Neural progenitor cell (in vitro differentiated cells): ENCODE results near the gene ZMYND8. TPM values are rescaled to one million over a fixed set of nuclear protein-coding genes. Genes with fewer than 3 reads are reported as not detected.

Source experiments
- DNase-seq: peaks from one replicate; pipeline ENCODE4 v3.0.0-alpha.2; 2016; ENCODE audit warnings: low spot score
- H2AFZ ChIP-seq: fragments of 200-600 bp; sonication (generic); replicated peaks from 2 replicates; pipeline ENCODE4 v1.6.1; 2016; ENCODE audit warnings: antibody characterized with exemption
- H3F3A ChIP-seq: fragments of 200-600 bp; sonication (generic); 2 replicates; pipeline ENCODE4 v1.6.1; 2016; ENCODE audit warnings: antibody characterized with exemption, low read depth
- H3K27ac ChIP-seq: fragments of 200-600 bp; sonication (generic); 2 replicates; pipeline ENCODE4 v1.5.1; 2016; ENCODE audit warnings: mild to moderate bottlenecking
- H3K27me3 ChIP-seq: fragments of 200-600 bp; sonication (generic); 2 replicates; pipeline ENCODE4 v1.6.1; 2016; ENCODE audit warnings: mild to moderate bottlenecking, moderate library complexity
- H3K36me3 ChIP-seq: fragments of 200-600 bp; sonication (generic); 2 replicates; pipeline ENCODE4 v1.5.1; 2016
- H3K4me1 ChIP-seq: fragments of 200-600 bp; sonication (generic); 2 replicates; pipeline ENCODE4 v1.6.1; 2016; ENCODE audit warnings: mixed run types
- H3K4me2 ChIP-seq: fragments of 200-600 bp; sonication (generic); 2 replicates; pipeline ENCODE4 v1.6.1; 2016
- H3K4me3 ChIP-seq: fragments of 200-600 bp; sonication (generic); 2 replicates; pipeline ENCODE4 v1.5.1; 2016
- H3K79me2 ChIP-seq: fragments of 200-600 bp; sonication (generic); 2 replicates; pipeline ENCODE4 v1.6.1; 2016; ENCODE audit warnings: low read depth
- H3K9ac ChIP-seq: fragments of 200-600 bp; sonication (generic); 2 replicates; pipeline ENCODE4 v1.6.1; 2016
- H3K9me3 ChIP-seq: fragments of 200-600 bp; sonication (generic); 2 replicates; pipeline ENCODE4 v1.5.1; 2016; ENCODE audit warnings: low read depth
- H4K20me1 ChIP-seq: fragments of 200-600 bp; sonication (generic); 2 replicates; pipeline ENCODE4 v1.6.1; 2016; ENCODE audit warnings: low read depth
- H3K27ac Mint-ChIP-seq: 3 replicates; pipeline ENCODE4 v1.8.0; 2021; ENCODE audit warnings: mixed read lengths
- H3K27me3 Mint-ChIP-seq: 2 replicates; pipeline ENCODE4 v1.8.0; 2022; ENCODE audit warnings: low read depth, mild to moderate bottlenecking, inconsistent platforms, moderate library complexity, mixed read lengths; ENCODE audit not compliant: insufficient read depth
- H3K36me3 Mint-ChIP-seq: 3 replicates; pipeline ENCODE4 v1.8.0; 2021; ENCODE audit warnings: mixed read lengths
- H3K4me1 Mint-ChIP-seq: 3 replicates; pipeline ENCODE4 v1.8.0; 2021; ENCODE audit warnings: mixed read lengths
- H3K4me3 Mint-ChIP-seq: 3 replicates; pipeline ENCODE4 v1.8.0; 2021; ENCODE audit warnings: mild to moderate bottlenecking, moderate library complexity, mixed read lengths
- H3K9me3 Mint-ChIP-seq: 3 replicates; pipeline ENCODE4 v1.8.0; 2020; ENCODE audit warnings: mixed read lengths
- CTCF ChIP-seq: fragments of 200-600 bp; sonication (generic); IDR thresholded peaks from 2 replicates; pipeline ENCODE4 v1.5.1; 2017; ENCODE audit warnings: antibody characterized with exemption, mild to moderate bottlenecking
- EZH2 ChIP-seq: fragments of 200-600 bp; sonication (generic); IDR thresholded peaks from 2 replicates; pipeline ENCODE4 v1.6.1; 2017; ENCODE audit warnings: antibody characterized with exemption, mild to moderate bottlenecking, moderate library complexity
- EZH2phosphoT487 ChIP-seq: fragments of 200-600 bp; sonication (generic); IDR thresholded peaks from 2 replicates; pipeline ENCODE4 v1.6.1; 2017; ENCODE audit warnings: antibody characterized with exemption
- total RNA-seq: library from RNA; depleted of rRNA; stranded (reverse); fragments of >200 nt; gene quantifications from 2 replicates; pipeline ENCODE4 v1.2.3, GENCODE V29; 2015; ENCODE audit warnings: low replicate concordance

ZMYND8 gene
- total RNA-seq, 1 donor from 2014 or later: 59.4 TPM

- Histone ChIP-seq H3K9me3 (no peaks in the 10 kb centered on the region), H4K20me1 (no peaks in the 10 kb centered on the region), H3K27ac (no peak overlapping the region), H3K4me2 (no peak overlapping the region), H3K9ac (no peak overlapping the region), H3K4me3 (no peak overlapping the region), H3K36me3 (no peaks in the 10 kb centered on the region), H3K4me1 (peaks cover 14% of the 10 kb centered on the region), H3F3A (peaks cover 17% of the 10 kb centered on the region), H2AFZ (peak overlapping the region; percentile 43), H3K79me2 (no peaks in the 10 kb centered on the region), H3K27me3 (no peaks in the 10 kb centered on the region)
- no peaks in the 10 kb centered on the region for H3K9me3 Mint-ChIP-seq
- TF ChIP-seq CTCF: no peak
- TF ChIP-seq EZH2phosphoT487: no peak
- no peak for TF ChIP-seq EZH2
- H3K27ac Mint-ChIP-seq: peak overlapping the region; percentile 21
- peaks cover 4% of the 10 kb centered on the region for H3K27me3 Mint-ChIP-seq
- peaks cover 2% of the 10 kb centered on the region for H3K36me3 Mint-ChIP-seq
- no peak for DNase-seq
- peaks cover 21% of the 10 kb centered on the region for H3K4me1 Mint-ChIP-seq
- H3K4me3 Mint-ChIP-seq: no peak overlapping the region
Measured at GRCh38 chr20:47382746-47383415, 26.4 kb upstream of the ZMYND8 start.

GRCh38 chr20:47380481-47380880 lies 24.0 kb upstream of the ZMYND8 start:
- no peak overlapping the region for H3K27ac ChIP-seq
- H3K36me3 ChIP-seq: no peaks in the 10 kb centered on the region
- H3K9ac ChIP-seq: no peak overlapping the region
- Mint-ChIP-seq H3K9me3 (no peaks in the 10 kb centered on the region), H3K27ac (no peak overlapping the region), H3K27me3 (peaks cover 4% of the 10 kb centered on the region), H3K36me3 (peaks cover 2% of the 10 kb centered on the region), H3K4me3 (no peak overlapping the region), H3K4me1 (peaks cover 21% of the 10 kb centered on the region)
- H3K9me3 ChIP-seq: no peaks in the 10 kb centered on the region
- no peaks in the 10 kb centered on the region for H3K27me3 ChIP-seq
- TF ChIP-seq EZH2 (no peak), EZH2phosphoT487 (no peak), CTCF (no peak)
- H2AFZ ChIP-seq: no peak overlapping the region
- H3K4me2 ChIP-seq: no peak overlapping the region
- DNase-seq: no peak
- H3F3A ChIP-seq: peaks cover 17% of the 10 kb centered on the region
- no peak overlapping the region for H3K4me3 ChIP-seq
- peaks cover 17% of the 10 kb centered on the region for H3K4me1 ChIP-seq
- H3K79me2 ChIP-seq: no peaks in the 10 kb centered on the region
- no peaks in the 10 kb centered on the region for H4K20me1 ChIP-seq

- Mint-ChIP-seq H3K27ac (peak overlapping the region; percentile 33), H3K27me3 (peaks cover 4% of the 10 kb centered on the region), H3K4me1 (peaks cover 19% of the 10 kb centered on the region), H3K36me3 (peaks cover 2% of the 10 kb centered on the region), H3K9me3 (no peaks in the 10 kb centered on the region), H3K4me3 (no peak overlapping the region)
- Histone ChIP-seq H3K27me3 (no peaks in the 10 kb centered on the region), H3K9me3 (no peaks in the 10 kb centered on the region), H2AFZ (no peak overlapping the region), H3K79me2 (no peaks in the 10 kb centered on the region), H3K27ac (no peak overlapping the region), H4K20me1 (no peaks in the 10 kb centered on the region), H3F3A (peaks cover 12% of the 10 kb centered on the region), H3K9ac (no peak overlapping the region), H3K4me3 (no peak overlapping the region), H3K4me1 (peaks cover 14% of the 10 kb centered on the region), H3K36me3 (no peaks in the 10 kb centered on the region), H3K4me2 (no peak overlapping the region)
- no peak for TF ChIP-seq CTCF
- DNase-seq: no peak
Measured at GRCh38 chr20:47379433-47380150, 23.1 kb upstream of the ZMYND8 start.
